H4 (cell line): ENCODE measurements around the gene FHOD3. TPM values are rescaled to one million over a fixed set of nuclear protein-coding genes. Genes with fewer than 3 reads are reported as not detected.

ENCODE experiments used
- DNase-seq: peaks from one replicate; pipeline ENCODE4 v3.0.0-alpha.2; 2015; ENCODE audit warnings: low spot score
- total RNA-seq: library from RNA; depleted of rRNA; stranded (reverse); fragments of >200 nt; shearing (Covaris generic); gene quantifications from 2 replicates; pipeline ENCODE4 v1.2.3, GENCODE V29; 2014; rRNA removed

The FHOD3 gene
- total RNA-seq, result 4.9 and 6.1 TPM in 2 replicates

DNA sequence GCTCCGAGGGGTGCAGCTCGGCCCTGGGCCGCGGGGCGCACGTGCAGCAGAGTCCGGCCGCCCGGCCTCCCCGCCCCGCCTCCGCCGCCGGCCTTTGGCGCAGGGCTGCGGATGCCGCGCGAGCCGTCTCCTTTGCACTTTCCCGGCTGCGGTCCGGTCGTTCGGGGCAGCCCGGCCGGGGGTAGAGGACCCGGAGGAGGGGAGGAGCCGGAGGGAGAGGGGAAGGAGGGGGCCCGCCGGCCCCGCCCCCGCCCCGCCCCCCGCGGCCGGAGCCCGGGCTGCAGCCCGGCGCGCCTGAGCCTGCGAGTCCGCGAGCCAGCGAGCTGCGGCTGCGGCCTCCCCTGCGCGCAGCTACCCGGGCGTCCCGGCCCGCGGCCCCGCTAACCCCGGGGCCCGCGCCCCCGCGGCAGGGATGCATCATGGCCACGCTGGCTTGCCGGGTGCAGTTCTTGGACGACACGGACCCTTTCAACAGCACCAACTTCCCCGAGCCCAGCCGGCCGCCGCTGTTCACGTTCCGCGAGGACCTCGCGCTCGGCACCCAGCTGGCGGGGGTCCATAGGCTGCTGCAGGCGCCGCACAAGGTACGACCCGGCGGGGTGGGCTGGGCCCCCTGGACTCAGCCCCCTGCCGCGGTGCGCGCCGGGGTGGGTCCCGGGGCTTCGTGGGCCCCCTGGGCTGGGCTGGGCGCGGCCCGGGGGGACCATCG lies at the start of gene FHOD3:
FHOD3 (plus strand) TSS at position 297 of the 709 bp plus-strand sequence; CDS start at position 420, 123 bp downstream.
- DNase-seq, result peak; percentile 30

DNA sequence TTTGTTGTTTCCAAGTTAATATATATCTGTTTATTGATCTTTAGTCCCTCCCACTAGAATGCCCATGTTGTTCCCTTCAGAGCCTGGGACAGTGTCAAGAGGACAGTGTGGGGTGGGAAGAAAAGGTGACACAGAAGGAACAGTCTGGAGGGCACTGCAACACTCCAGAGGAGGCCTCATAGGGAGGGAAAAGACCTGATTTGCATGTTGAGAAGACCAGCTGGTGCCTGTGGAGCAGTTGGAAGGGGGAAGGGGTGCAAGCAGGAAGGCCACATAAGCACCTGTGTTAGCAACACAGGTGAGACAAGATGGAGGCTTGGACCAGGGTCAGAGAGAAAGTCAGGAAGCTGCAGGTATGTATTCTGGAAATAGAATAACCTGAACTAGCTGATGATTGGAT lies 48.1 kb upstream of the FHOD3 start:
- no peak for DNase-seq

DNA sequence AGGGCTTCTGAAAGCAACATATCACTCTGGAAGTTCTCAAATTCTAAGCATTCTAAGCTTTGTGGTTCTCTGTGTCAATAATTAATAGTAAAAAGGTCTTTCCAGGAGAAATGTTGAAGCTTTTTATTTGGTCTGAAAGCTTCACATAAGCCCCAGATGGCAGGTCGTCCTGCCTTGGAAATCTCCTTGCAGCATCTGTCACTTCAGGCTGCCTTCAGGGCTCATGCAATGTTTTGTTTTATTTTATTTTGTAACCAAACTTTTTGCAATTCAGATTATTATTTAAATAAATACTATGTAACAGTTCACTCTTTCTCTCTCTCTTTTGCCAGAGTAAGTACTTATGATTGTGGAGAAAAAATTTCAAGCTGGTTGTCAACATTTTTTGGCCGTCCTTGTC lies 46.7 kb upstream of the FHOD3 start:
- DNase-seq, result no peak

DNA sequence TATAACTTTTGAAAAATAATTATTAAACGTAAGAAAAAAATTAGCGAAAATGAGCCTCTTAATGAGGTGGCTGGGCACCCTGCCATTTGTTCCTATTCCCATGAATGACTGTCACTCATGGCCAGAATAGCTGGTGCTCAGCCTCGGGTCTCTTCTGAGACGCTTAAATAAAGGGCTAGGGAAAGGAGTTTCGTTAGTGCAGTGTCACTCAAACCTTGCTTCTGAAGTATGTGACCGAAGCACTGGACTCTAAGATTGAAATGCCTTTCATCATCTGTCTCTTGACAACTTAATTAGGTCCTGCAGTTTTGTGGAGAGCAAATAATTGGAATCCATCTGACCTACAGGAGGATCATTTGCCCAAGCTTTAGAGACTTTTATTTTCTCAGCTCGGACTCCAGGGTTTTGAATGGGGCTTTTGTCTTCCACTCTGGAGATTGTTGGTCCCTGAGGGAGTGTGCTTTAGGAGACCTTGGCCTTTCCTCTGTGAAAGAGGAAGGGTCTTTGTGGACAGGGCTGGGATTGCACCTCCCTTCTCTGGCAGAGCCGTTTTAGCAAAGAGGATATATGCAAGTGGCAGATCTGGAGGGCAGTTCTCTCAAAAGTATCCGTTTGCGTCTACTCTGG lies 42.3 kb upstream of the FHOD3 start:
- no peak for DNase-seq

DNA sequence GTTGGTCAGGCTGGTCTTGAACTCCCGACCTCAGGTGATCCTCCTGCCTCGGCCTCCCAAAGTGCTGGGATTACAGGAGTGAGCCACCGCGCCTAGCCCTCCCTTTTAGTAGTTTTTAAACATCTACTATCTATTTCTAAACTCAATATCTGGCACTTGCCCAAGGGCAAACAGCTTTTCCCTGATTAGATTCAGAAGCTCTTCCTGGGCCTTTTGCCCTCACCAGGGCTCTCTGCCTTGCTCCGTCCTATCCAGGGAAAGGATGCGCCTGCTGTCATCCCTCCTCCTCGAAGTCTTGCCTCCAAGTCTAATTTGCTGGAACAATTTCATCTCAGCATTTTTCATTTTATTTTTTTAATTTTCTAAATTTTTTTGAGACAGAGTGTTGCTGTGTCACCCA lies 41.4 kb upstream of the FHOD3 start:
- no peak for DNase-seq

DNA sequence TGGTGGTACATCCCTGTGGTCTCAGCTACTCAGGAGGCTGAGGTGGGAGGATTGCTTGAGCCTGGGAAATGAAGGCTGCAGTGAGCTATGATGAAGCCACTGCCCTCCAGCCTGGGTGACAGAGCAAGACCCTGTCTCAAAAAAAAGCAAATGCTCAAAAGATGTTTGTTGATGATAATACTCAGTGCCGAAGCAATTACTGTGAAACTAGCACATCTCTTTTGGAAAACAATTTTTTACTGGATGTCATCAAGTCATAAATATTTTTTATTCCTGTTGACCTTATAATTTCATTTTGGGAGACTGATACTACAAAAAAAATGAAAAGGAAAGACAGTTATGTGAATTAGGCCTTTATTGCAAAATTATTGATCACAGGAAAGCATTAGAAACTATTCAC lies 34.5 kb upstream of the FHOD3 start:
- no peak for DNase-seq

DNA sequence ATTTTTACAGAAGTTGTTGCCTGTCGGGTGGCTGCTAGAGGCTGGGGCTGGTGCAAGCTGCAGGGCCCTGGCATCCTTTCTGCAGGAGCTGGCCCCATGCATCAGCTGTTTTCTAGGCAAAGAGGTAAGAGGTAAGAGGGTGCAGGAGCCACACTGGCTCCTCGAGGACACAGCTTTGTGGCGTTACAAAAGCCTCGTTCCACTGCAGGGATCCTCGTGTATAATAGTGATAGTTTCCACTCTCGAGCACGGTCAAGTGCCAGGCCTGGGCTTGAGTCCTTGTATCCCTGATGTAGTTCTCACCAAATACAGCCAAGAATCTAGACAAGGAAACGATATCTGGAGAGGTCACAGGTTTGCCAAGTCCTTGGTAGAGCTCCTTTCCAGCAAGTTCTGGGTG lies 33.2 kb upstream of the FHOD3 start:
- DNase-seq, result no peak

DNA sequence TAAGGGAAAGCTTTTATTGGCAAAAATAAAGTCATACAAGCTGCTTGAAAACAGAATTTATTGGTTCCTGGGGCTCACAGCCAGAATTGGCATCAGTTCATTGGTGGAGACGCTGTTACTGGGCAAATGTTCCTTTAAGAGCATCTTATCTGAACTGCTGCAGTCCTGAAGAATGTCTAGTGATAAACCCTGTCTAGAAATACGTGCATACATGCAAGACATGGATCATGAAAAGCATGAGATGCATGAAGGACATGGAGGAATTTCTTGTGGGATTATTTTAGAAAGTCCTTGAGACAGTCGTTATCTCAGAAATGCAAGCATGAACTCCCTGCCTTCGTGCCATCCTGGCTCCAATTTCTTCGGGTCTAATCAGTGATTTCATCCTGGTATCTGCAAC lies 32.5 kb upstream of the FHOD3 start:
- no peak for DNase-seq

DNA sequence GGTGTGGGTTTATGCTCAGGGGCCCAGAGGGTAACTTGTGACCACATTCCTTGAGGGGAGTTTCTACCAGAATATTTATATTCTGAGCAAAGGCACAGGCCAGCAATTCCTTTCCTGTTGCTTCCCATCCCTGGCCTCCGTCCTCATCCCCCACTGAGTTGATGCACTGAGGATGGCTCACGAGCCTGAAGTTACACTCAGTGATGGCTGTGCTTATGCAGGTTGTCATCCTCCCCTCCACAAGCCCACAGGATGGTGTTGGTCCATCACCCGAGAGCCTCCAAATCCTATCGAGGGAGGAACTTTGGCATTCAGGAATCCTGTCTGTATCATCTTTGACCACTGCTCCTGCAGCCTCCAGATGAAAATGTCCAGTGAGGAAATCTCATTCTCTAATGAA lies 28.4 kb upstream of the FHOD3 start:
- no peak for DNase-seq

DNA sequence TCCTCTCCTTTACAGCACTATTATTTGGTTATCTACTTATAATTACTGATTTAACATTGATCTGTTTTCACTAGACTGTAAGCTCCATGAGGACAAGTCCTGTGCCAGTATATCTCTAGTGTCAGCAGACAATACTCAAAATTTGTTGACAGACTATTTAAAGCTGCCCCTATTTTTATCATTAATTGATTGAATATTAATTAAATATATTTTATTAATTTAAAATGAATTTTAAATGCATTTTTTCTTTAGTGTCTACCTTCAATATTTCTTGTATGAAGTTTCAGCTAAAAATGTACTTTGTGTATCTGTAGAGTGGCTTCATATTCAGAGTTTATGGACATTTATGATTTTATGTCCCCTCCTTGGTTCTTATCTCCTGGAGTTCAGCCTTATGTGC lies 26.4 kb upstream of the FHOD3 start:
- DNase-seq, result no peak

DNA sequence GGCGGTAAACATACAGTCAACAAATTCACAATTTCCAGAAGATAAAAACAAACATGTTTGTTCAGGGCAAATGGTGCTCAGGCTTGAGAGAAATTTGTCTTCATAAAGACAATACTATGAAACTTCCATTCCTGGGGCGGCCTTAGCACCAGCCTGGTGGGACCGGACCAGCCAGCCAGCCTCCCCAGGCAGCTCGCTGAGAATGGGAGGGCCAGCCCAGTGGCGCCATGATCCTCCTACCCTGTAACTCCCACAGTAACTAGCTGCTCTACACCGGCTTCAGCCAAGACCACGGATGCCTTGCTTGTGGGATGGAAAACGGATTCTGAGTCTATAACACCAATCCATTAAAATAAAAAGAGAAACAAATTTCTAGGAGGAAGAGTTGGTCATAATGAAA lies 24.2 kb upstream of the FHOD3 start:
- no peak for DNase-seq

DNA sequence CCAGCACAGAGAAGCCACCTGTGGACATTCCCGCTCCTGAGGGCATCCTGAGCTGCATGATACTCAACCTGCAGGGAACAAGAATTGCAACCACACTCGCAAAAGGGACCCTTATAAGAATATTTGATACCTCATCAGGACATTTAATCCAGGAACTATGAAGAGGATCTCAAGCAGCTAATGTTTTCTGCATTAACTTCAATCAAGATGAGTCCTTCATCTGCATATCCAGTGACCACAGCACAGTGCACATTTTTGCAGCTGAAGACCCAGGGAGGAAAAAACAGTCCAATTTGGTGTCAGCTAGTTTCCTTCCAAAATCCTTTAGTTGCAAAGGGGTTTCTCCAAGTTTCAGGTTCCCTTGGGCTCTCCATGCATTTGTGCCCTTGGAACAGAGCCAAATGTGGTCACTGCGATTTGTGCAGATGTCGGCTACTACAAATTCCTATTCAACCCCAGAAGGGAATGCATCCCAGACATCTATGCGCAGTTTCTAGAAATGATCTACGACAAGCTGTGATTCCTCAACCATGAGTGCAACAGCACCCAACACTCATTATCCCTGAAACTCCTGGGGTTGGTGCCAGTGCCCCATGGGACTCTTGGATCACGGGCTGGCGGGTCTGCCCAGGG lies 23.3 kb upstream of the FHOD3 start:
- no peak for DNase-seq

DNA sequence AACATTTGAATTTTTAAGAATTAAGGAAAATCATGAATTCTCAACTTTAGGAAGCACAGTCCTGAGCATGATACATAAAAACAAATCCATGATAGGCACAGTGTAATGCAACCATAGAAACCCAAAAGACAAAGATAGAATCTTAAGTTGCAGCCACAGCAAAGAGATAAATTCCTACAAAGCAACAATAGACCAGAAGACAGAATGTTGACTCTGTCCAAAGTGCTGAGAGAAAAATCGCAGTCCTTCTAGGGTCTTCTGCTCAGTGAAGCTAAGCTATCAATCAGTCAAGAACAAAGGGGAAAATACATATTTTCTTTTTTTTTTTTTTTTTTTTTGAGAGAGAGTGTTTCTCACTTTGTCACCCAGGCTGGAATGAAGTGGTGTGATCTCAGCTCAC lies 22.0 kb upstream of the FHOD3 start:
- no peak for DNase-seq

DNA sequence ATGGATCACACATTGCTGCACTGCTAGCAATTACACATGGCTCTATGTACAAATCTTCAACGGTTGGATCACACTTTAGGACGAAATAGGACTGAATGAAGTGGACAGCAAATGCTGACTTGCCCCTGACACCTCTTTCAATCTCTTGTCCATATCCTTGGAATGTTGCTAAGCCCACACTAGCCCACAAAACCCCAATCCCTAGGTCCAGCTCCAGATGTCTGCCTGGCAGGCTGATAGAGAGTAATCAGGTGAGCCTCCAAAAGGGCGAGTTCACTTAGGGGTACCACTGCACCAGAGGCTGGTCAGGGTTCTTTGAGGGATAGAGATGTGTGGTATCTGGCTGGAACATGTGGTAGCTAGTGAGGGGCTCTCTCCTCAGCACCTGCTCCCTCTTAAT lies 18.5 kb upstream of the FHOD3 start:
- no peak for DNase-seq

DNA sequence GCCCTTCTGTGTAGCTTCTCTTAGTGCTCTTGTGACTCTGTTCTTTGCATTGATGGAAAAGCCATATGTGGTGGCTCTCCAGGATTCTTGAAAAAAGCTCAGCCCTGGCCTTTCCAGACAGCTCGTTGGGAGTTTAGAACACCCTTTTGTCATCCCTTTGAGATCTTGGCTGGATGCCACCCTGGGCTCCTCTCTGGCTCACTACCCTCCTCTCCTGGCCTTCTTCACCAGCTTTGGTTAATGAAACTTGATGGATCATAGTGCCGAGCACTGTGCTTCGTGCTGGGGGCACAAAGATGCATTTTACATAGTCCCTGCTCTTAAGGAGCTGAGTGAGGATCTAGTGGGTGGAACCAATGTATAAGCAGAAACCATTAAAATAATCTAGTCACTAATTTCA lies 15.6 kb upstream of the FHOD3 start:
- DNase-seq, result no peak

DNA sequence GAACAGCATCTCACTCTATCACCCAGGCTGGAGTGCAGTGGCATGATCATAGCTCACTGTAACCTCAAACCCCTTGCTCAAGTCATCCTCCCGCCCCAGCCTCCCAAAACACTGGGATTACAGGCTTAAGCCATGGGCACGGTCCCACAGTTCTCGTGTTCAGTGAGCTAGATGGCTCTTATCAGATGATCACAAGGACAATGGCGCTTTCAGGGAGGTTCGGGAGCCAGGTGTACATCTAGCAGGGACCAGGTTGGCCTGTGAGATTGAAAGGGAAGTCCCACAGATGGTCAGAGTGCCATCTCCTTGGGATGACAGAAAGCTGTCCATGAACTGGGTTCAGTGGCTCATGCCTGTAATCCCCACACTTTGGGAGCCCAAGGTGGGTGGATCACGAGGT lies 14.1 kb upstream of the FHOD3 start:
- DNase-seq, result no peak

DNA sequence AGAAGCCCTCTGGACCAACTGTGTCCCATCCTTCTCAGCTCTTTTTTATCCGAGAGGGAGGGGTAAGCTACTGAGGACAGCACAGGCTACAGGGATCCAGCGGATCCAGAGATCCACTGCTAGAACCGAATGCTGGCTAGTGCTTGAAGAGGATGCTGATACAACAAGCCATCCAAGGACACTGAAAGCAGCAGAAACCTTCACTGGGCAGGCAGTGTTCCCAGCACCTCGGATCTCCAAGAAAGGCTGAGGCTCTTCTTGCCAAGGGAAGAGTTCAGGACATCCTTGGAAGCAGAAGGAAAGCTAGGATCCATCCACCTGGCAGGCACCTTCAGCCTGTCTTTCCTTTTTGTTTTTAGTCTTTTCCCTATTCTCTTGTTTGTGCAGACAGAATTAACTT lies 13.2 kb upstream of the FHOD3 start:
- DNase-seq, result no peak

DNA sequence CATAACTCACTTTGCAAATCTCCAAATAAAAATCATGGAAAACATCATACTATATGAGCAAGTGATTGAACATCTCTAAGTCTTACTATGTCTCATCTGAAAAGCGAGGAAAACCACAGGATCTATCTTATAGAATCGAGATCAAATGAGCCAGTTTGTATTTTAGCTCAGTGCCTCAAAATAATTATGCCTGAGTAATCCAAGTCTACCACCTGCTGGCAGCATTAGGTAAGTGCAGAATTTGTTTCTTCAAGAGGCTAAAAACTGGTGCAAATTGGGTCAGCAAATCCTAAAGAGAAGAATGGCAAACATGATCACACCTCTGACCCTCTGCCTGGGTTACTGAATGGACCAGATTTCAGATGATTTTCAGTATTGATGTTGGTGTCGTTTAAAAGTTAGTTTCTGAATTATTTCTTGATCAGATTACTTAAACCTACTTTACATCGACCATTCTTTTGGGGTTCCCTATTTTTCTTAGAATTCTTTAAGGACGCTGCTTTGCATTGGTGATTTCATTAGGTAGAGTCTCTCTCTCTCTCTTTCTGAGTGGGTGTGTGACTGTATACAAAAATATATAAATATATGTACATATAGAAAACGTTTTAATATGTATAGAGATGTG lies 12.7 kb upstream of the FHOD3 start:
- peak; percentile 59 for DNase-seq

DNA sequence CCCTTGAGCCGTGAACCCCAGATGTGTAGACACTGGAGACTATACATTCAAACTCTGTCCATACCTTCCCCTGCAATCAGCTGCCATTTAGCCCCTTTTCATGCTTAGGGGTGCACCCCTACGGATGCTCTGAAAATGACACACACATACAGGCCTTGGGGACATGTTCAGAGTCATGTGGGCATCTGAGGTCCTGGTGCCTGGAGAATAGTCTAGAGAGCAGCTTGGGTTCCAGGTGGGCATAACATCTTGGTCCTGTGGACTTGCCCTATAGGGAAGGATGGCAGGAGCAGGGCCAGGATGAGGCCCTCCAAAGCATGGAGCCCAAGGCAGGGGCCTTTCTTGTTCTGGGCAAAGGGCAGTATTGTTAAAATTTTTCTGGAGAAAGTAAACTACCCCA lies 9.9 kb upstream of the FHOD3 start:
- DNase-seq, result no peak

DNA sequence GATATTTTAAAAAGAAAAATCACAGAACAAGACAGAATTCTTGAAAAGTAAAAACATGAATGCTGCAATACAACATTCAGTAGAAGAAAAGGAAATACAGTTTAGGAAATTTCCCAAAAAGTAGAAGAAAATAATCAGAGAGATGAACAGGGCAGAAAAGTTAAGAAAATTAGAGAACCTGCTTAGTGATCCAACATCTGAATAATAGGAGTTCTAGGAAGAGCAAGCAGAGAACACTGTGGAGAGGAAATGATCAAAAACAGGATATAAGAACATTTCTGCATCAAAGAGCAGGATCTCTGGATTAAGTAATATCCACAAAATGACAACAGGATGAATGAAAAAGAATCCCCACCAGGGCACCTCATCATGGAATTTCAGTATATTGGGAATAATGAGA lies 8.8 kb upstream of the FHOD3 start:
- DNase-seq, result no peak

DNA sequence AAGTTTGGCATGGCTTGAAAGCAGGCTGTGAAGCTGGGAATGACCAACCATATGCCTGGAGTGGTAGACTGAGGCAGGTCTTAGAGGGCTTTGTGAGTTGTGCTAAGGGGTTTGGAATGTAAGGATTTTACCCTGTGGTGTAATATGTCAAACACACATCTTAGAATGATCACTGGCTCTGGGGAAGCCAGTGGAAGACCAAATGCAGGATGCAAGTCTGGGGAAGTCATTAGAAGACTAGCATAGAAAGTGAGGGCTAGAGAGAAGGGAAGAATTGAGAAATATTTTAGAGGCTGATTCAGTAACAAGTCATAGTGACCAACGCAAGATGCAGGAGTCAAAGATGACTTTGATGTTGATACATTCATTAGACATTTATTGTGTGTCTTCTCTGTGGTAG lies 3.5 kb upstream of the FHOD3 start:
- no peak for DNase-seq

DNA sequence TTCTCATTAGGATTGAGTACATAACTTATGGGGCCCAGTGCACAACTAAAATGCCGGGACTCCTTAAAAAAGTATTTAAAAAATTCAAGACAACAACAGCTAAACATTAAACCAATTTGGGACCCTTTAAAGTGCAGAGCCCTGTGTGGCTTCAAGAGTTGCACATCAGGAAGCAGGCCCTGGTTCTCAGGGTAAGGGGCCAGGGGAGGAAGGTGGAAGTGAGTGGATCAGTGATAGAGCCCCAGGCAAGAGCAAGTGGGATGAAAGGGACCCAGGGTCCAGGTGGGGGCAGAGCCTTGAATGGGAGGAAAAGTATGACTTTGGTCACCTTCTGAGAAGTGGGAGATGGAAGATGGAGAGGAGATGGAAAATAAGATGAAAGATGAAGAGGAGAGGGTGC lies 2.3 kb upstream of the FHOD3 start:
- no peak for DNase-seq

DNA sequence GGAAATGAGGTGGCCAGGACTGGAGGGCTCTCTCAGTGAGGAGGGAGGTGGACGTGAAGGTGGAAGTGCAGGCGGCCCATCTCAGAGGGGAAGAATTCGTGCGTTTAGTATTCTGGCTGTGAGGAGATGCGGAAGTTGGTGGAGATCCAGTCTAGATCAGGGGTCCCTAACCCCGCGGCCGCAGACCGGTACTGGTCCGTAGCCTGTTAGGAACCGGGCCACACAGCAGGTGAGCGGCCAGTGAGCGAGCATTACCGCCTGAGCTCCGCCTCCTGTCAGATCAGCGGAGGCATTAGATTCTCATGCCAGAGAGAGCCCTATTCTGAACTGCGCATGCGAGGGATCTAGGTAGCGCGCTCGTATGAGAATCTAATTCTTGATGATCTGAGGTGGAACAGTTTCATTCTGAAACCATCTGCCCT lies 1.6 kb upstream of the FHOD3 start:
- DNase-seq, result no peak
